Mesendoderm (in vitro differentiated cells): Measurements from ENCODE around the gene STK10.

Source experiments
- DNase-seq: peaks from one replicate; pipeline ENCODE4 v3.0.0; 2013
- H2AK5ac ChIP-seq: 2 replicates; pipeline ENCODE4 v1.6.1; 2013; ENCODE audit warnings: low read length, inconsistent platforms
- H2BK120ac ChIP-seq: 2 replicates; pipeline ENCODE4 v1.6.1; 2013; ENCODE audit warnings: low read depth, mild to moderate bottlenecking, low read length, moderate library complexity, mixed read lengths
- H2BK15ac ChIP-seq: replicated peaks from 2 replicates; pipeline ENCODE4 v1.6.1; 2013; ENCODE audit warnings: low read depth, mild to moderate bottlenecking, moderate library complexity
- H2BK5ac ChIP-seq: 2 replicates; pipeline ENCODE4 v1.6.1; 2013; ENCODE audit warnings: low read length, inconsistent platforms
- H3K18ac ChIP-seq: 2 replicates; pipeline ENCODE4 v1.6.1; 2013; ENCODE audit warnings: mild to moderate bottlenecking, low read length, mixed read lengths
- H3K23ac ChIP-seq: one replicate; pipeline ENCODE4 v1.6.1; 2013; ENCODE audit warnings: low read length
- H3K27ac ChIP-seq: 2 replicates; pipeline ENCODE4 v1.5.1; 2013; ENCODE audit warnings: low read depth, mild to moderate bottlenecking, inconsistent platforms, low read length, moderate library complexity
- H3K27me3 ChIP-seq: 2 replicates; pipeline ENCODE4 v1.6.1; 2013; ENCODE audit warnings: low read length, control low read depth, mild to moderate bottlenecking, inconsistent platforms; ENCODE audit not compliant: insufficient read depth, poor library complexity
- H3K36me3 ChIP-seq: 2 replicates; pipeline ENCODE4 v1.6.1; 2013; ENCODE audit warnings: low read length, inconsistent platforms; ENCODE audit not compliant: control insufficient read depth, insufficient read depth
- H3K4ac ChIP-seq: one replicate; pipeline ENCODE4 v1.6.1; 2013; ENCODE audit warnings: low read depth, mild to moderate bottlenecking, low read length, moderate library complexity
- H3K4me1 ChIP-seq: 2 replicates; pipeline ENCODE4 v1.6.1; 2013; ENCODE audit warnings: low read depth, low read length, inconsistent platforms; ENCODE audit not compliant: control insufficient read depth
- H3K4me2 ChIP-seq: 2 replicates; pipeline ENCODE4 v1.6.1; 2013; ENCODE audit warnings: low read length
- H3K4me3 ChIP-seq: 2 replicates; pipeline ENCODE4 v1.5.1; 2013; ENCODE audit warnings: mild to moderate bottlenecking, low read length
- H3K56ac ChIP-seq: one replicate; pipeline ENCODE4 v1.6.1; 2013; ENCODE audit warnings: low read length
- H3K79me1 ChIP-seq: 2 replicates; pipeline ENCODE4 v1.6.1; 2013; ENCODE audit warnings: low read length, inconsistent platforms
- H3K79me2 ChIP-seq: 2 replicates; pipeline ENCODE4 v1.6.1; 2013; ENCODE audit warnings: mild to moderate bottlenecking, low read length; ENCODE audit not compliant: control insufficient read depth, insufficient read depth
- H3K9ac ChIP-seq: 2 replicates; pipeline ENCODE4 v1.6.1; 2013; ENCODE audit warnings: low read length, inconsistent platforms
- H4K5ac ChIP-seq: one replicate; pipeline ENCODE4 v1.6.1; 2013; ENCODE audit warnings: low read length
- H4K8ac ChIP-seq: one replicate; pipeline ENCODE4 v1.6.1; 2013; ENCODE audit warnings: low read depth, mild to moderate bottlenecking, control low read depth, low read length, moderate library complexity
- WGBS: extraction: QIAGEN DNeasy Blood & Tissue Kit; methylation state at CpG from one replicate; pipeline ENCODE4 v1.1.7; 2013; ENCODE audit warnings: low lambda C conversion rate, missing lambda C conversion rate; ENCODE audit not compliant: insufficient coverage; ENCODE audit errors: extremely low coverage; 5-methylcytosine and 5-hydroxymethylcytosine counted together

The STK10 gene

GRCh38 chr5:172187118-172188032 lies 649 bp downstream of the STK10 start:
- no peaks in the 10 kb centered on the region for H3K36me3 ChIP-seq
- H3K4me1 ChIP-seq = peaks cover 2% of the 10 kb centered on the region
- no peak overlapping the region for H2BK15ac ChIP-seq
- no peak overlapping the region for H2BK120ac ChIP-seq
- H3K9ac ChIP-seq = peak overlapping the region; percentile 83
- H3K56ac ChIP-seq = peak overlapping the region; percentile 98
- H3K79me1 ChIP-seq = peaks cover 6% of the 10 kb centered on the region
- peak overlapping the region; percentile 98 for H3K23ac ChIP-seq
- peak overlapping the region; percentile 39 for H3K4ac ChIP-seq
- no peak overlapping the region for H2AK5ac ChIP-seq
- peak overlapping the region; percentile 97 for H3K4me2 ChIP-seq
- H3K79me2 ChIP-seq = peaks cover 4% of the 10 kb centered on the region
- peak overlapping the region; percentile 2 for H3K27ac ChIP-seq
- H4K5ac ChIP-seq = no peak overlapping the region
- DNase-seq = peak; percentile 84
- no peak overlapping the region for H4K8ac ChIP-seq
- WGBS = no CpG with 5 or more reads among the region's 66 CpGs
- peak overlapping the region; percentile 92 for H3K4me3 ChIP-seq
- no peaks in the 10 kb centered on the region for H3K27me3 ChIP-seq
- peak overlapping the region; percentile 19 for H3K18ac ChIP-seq
- H2BK5ac ChIP-seq = no peak overlapping the region

- Histone ChIP-seq H3K27me3 (no peaks in the 10 kb centered on the region), H4K8ac (no peak overlapping the region), H3K36me3 (no peaks in the 10 kb centered on the region), H4K5ac (no peak overlapping the region), H3K4me1 (peaks cover 2% of the 10 kb centered on the region), H2BK15ac (no peak overlapping the region), H3K27ac (no peak overlapping the region), H3K4me2 (no peak overlapping the region), H3K79me1 (peaks cover 6% of the 10 kb centered on the region), H2BK5ac (no peak overlapping the region), H3K18ac (no peak overlapping the region), H3K23ac (no peak overlapping the region), H2AK5ac (no peak overlapping the region), H3K4me3 (no peak overlapping the region), H3K79me2 (peaks cover 4% of the 10 kb centered on the region), H2BK120ac (no peak overlapping the region), H3K9ac (peak overlapping the region; percentile 83), H3K4ac (no peak overlapping the region), H3K56ac (peak overlapping the region; percentile 98)
- no CpG with 5 or more reads among the region's 13 CpGs for WGBS
- no peak for DNase-seq
Observed at GRCh38 chr5:172186114-172186695, 1.8 kb downstream of the STK10 start.

GRCh38 chr5:172185096-172185461 lies 2.9 kb downstream of the STK10 start:
- Histone ChIP-seq H2BK15ac (no peak overlapping the region), H3K4me2 (no peak overlapping the region), H3K36me3 (no peaks in the 10 kb centered on the region), H3K79me2 (peaks cover 4% of the 10 kb centered on the region), H4K5ac (no peak overlapping the region), H2BK5ac (no peak overlapping the region), H3K4me1 (peaks cover 2% of the 10 kb centered on the region), H3K9ac (no peak overlapping the region), H3K27ac (no peak overlapping the region), H2BK120ac (no peak overlapping the region), H3K18ac (no peak overlapping the region), H4K8ac (no peak overlapping the region), H2AK5ac (no peak overlapping the region), H3K56ac (no peak overlapping the region), H3K79me1 (peaks cover 10% of the 10 kb centered on the region), H3K23ac (no peak overlapping the region), H3K27me3 (no peaks in the 10 kb centered on the region), H3K4ac (no peak overlapping the region), H3K4me3 (no peak overlapping the region)
- no CpG with 5 or more reads among the region's 10 CpGs for WGBS
- no peak for DNase-seq

GRCh38 chr5:172183881-172184280 lies 4.1 kb downstream of the STK10 start:
- Histone ChIP-seq H3K4me3 (no peak overlapping the region), H2AK5ac (no peak overlapping the region), H3K4me1 (peaks cover 9% of the 10 kb centered on the region), H3K4ac (no peak overlapping the region), H2BK15ac (no peak overlapping the region), H2BK5ac (no peak overlapping the region), H3K4me2 (no peak overlapping the region), H3K36me3 (no peaks in the 10 kb centered on the region), H3K79me2 (peaks cover 4% of the 10 kb centered on the region), H3K27me3 (no peaks in the 10 kb centered on the region), H3K79me1 (peaks cover 10% of the 10 kb centered on the region), H2BK120ac (no peak overlapping the region), H3K27ac (no peak overlapping the region), H3K23ac (no peak overlapping the region), H4K8ac (no peak overlapping the region), H3K9ac (no peak overlapping the region), H3K18ac (no peak overlapping the region), H4K5ac (no peak overlapping the region), H3K56ac (no peak overlapping the region)
- DNase-seq = peak; percentile 35
- no CpG with 5 or more reads among the region's 4 CpGs for WGBS

- WGBS = no CpG with 5 or more reads among the region's 6 CpGs
- peaks cover 13% of the 10 kb centered on the region for H3K79me1 ChIP-seq
- no peak overlapping the region for H4K5ac ChIP-seq
- H3K27ac ChIP-seq = no peak overlapping the region
- H4K8ac ChIP-seq = no peak overlapping the region
- peaks cover 4% of the 10 kb centered on the region for H3K79me2 ChIP-seq
- H2BK120ac ChIP-seq = no peak overlapping the region
- H2AK5ac ChIP-seq = no peak overlapping the region
- H3K27me3 ChIP-seq = no peaks in the 10 kb centered on the region
- H3K4me3 ChIP-seq = no peak overlapping the region
- DNase-seq = no peak
- H3K4ac ChIP-seq = no peak overlapping the region
- peaks cover 15% of the 10 kb centered on the region for H3K4me1 ChIP-seq
- H3K36me3 ChIP-seq = no peaks in the 10 kb centered on the region
- H3K23ac ChIP-seq = no peak overlapping the region
- no peak overlapping the region for H3K18ac ChIP-seq
- no peak overlapping the region for H2BK15ac ChIP-seq
- no peak overlapping the region for H3K56ac ChIP-seq
- H2BK5ac ChIP-seq = no peak overlapping the region
- no peak overlapping the region for H3K9ac ChIP-seq
- no peak overlapping the region for H3K4me2 ChIP-seq
Observed at GRCh38 chr5:172182291-172182690, 5.7 kb downstream of the STK10 start.
